Skin of body (tissue), 2 donors: ENCODE data around the gene PLB1. TPM values are rescaled to one million over a fixed set of nuclear protein-coding genes. Genes with fewer than 3 reads are reported as not detected.
A peak's percentile ranks its signal among the peaks of the same experiment; 100 is the strongest.

Experiments used
- DNase-seq: peaks from one replicate; lab custom pipeline; 2025; lab: John Stamatoyannopoulos, UW
- total RNA-seq: library from RNA; depleted of rRNA; stranded (reverse); fragments of >200 nt; gene quantifications from one replicate; pipeline ENCODE4 v1.2.3, GENCODE V29; 2014

Gene PLB1
- total RNA-seq, 1 donor from 2014 or later = 7.2 TPM

DNA sequence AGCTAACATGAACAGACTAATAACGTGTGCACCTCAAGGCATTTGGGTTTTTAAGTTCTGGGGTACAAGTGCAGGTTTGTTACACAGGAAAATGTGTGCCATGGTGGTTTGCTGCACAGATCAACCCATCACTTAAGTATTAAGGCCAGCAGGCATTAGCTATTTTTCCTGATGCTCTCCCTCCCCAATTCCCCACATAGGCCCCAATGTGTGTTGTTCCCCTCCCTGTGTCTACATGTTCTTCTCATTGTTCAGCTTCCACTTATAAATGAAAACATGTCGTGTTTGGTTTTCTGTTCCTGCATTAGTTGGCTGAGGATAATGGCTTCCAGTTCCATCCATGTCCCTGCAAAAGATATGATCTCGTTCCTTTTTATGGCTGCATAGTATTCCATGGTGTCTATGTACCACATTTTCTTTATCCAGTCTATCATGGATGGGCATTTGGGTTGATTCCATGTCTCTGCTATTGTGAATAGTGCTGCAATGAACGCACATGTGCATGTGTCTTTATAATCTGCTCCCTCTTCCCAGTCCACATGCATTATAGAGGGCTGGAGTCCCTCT is 170.0 kb downstream of the PLB1 start:
- peak; percentile 73 for DNase-seq

DNA sequence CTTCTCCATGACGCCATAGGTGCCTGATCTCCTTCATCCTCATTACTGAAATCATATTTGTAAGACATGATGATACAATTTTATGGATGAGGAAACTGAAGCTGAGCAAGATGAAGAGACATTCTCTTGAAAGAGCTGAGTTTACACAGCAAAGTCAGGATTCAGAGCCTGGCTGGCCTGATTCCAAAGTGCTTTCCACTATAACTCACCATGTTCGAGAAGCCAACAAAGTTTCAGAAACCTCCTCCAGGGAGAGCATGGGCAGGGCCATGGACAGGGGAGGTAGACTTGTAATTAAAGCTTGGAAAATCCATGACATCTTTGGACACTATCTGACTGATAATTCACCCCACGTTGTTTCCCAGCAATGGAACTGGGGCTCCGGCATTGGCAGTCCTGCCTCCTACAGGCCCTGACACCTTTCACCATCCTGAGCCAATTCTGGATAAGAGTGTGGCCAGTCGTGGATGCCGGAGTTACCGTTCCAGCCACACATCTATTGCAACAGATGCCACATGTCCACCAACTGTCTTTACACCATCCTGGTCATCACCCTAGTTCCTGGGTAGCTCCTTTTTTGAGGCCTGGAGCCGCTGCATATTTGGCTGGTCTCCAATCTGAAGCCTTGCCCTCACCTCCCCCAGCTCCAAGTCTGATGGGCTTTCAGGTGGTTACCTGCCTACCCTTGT is 170.8 kb downstream of the PLB1 start:
- peak; percentile 7 for DNase-seq

GRCh38 chr2:28667261-28667660 is 171.4 kb downstream of the PLB1 start:
- no peak for DNase-seq

DNA sequence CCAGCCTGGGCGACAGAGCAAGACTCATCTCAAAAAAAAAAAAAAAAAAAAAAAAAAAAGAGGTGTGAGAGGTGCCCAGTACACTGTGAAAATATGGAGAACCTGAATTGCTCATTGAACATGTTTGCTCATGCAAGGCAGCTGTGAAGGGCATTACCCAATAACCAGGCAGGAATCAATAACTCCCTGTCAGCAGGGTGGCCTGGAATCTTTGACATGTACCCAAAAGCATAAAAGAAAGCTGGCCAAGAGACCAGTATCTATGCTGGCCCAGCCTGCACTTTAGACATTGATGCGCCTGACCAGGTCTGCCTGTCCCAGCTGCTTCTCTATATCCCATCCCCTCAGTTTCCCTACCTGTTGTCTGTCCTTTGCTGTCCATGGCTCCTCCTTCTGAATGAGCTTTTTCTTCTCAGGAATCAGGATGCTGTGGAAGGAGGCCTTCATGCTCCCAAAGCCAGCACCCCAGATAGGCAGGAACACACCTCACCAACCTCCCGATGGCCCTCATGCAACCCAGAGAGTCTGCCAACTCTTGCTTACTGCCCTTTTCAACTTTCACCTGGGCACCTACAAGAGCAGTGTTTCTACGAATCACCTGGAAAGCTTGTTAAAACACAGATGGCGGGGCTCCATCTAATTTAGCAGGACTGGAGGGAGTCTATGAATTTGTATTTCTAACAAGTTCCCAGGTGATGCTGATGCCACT is 172.4 kb downstream of the PLB1 start:
- DNase-seq = no peak

GRCh38 chr2:28668880-28669279 is 173.0 kb downstream of the PLB1 start:
- no peak for DNase-seq

GRCh38 chr2:28670856-28671255 is 175.0 kb downstream of the PLB1 start:
- no peak for DNase-seq

- DNase-seq = no peak
Measured at GRCh38 chr2:28673338-28673737, 177.5 kb downstream of the PLB1 start.

DNA sequence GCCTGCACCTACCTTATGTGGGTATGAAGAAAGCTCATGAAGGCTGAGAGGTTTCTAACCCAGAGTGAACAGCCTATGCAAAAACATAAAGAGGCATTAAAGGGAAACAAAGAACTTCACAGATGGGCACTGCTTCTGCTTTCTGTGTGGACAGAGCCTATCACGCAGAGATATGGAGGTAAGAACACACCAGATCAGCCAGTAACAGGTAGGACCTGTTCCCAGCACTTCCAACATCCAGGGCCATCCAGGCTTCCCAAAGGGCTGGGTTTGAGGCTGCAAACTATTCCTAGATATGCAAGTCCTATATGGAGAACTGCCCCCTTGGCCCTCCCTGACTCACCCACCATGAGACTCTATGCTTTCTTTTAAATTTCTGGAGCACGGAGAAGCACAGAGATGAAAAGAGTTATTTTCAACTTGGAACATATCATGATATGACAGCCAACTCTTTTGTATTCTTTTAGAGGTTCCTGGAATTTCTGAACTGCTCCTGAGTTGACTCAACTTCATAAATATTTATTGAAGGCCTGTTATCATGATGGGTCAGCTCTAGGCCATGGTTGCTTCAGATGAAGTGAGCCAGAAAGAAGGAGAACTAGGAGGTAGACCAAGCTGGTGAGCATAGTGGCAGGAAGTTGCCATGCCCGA is 178.3 kb downstream of the PLB1 start:
- DNase-seq = no peak

GRCh38 chr2:28674713-28675068 is 178.8 kb downstream of the PLB1 start:
- no peak for DNase-seq

GRCh38 chr2:28676152-28676835 is 180.4 kb downstream of the PLB1 start:
- no peak for DNase-seq

GRCh38 chr2:28678175-28678855 is 182.5 kb downstream of the PLB1 start:
- DNase-seq = no peak

GRCh38 chr2:28678944-28679343 is 183.1 kb downstream of the PLB1 start:
- no peak for DNase-seq

GRCh38 chr2:28680657-28681056 is 184.8 kb downstream of the PLB1 start:
- DNase-seq = no peak

GRCh38 chr2:28681158-28681571 is 185.3 kb downstream of the PLB1 start:
- DNase-seq = no peak

- DNase-seq = no peak
Measured at GRCh38 chr2:28681606-28682005, 185.7 kb downstream of the PLB1 start.

GRCh38 chr2:28683100-28683706 is 187.3 kb downstream of the PLB1 start:
- peak; percentile 27 for DNase-seq

GRCh38 chr2:28684142-28684858 is 188.4 kb downstream of the PLB1 start:
- DNase-seq = no peak

- no peak for DNase-seq
Measured at GRCh38 chr2:28687171-28687570, 191.3 kb downstream of the PLB1 start.

GRCh38 chr2:28687640-28688385 is 192.0 kb downstream of the PLB1 start:
- DNase-seq = no peak
